ENCODE results near the gene CCDC7. TPM values are rescaled to one million over a fixed set of nuclear protein-coding genes. Genes with fewer than 3 reads are reported as not detected.
"Not testable (repeated sequence)": the region's sequence is repeated elsewhere in the genome, so short reads cannot be mapped to it uniquely, and the experiment has no call there.

Gene CCDC7
- total RNA-seq, 1 donor from 2014 or later: 20.8 TPM

DNA sequence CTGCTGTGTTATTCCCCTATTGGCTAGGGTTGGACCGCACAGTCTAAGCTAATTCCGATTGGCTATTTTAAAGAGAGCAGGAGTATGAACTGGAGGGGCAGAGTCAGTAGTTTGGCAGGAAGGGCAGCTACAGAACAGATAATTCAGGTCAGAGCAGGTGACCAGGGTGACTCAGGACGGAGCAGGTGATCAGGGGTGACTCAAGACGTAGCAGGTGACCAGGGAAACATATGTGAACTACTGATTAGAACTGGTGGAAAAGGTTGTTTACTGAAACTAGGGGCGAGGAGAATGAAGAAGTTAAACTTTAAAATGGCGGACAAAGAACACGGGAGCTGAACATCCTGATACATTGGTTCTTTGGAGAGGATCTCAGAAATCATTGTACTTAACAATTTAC lies 102.3 kb downstream of the CCDC7 start:
- no peak for DNase-seq (ENCODE audit: low spot score)

DNA sequence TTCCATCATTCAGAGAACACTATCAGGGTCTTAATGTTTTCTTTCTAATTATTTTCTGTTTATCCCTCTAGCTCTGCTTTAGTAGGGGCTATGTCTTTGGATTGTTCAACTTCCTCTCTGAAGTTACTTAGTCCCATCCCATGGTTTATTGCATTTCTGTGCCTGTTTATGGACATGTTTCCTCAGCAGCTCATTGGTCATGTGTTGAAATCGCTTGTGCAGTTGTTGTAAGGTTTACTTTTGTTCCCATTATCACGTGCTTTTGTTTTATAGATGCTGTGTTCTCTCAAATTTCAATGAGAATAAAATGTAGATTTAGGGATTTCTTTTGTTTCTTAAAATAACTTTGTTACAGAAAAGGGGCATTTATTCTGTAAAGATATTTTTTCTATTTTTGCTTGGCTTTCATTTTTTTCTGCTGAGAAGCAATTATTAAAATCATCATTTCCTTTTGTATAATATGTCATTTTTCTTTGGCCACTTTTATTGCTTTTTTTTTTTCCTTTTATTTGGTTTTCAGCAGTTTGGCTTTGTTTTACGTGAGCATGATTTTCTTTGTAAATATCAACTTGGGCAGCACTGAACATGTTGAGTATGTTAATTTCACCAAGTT lies 110.9 kb downstream of the CCDC7 start:
- DNase-seq (ENCODE audit: low spot score): no peak

DNA sequence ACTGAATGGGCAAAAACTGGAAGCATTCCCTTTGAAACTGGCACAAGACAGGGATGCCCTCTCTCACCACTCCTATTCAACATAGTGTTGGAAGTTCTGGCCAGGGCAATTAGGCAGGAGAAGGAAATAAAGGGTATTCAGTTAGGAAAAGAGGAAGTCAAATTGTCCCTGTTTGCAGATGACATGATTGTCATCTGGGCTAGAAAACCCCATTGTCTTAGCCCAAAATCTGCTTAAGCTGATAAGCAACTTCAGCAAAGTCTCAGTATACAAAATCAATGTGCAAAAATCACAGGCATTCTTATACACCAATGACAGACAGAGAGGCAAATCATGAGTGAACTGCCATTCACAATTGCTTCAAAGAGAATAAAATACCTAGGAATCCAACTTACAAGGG lies 116.8 kb downstream of the CCDC7 start:
- DNase-seq (ENCODE audit: low spot score): not testable (repeated sequence)

DNA sequence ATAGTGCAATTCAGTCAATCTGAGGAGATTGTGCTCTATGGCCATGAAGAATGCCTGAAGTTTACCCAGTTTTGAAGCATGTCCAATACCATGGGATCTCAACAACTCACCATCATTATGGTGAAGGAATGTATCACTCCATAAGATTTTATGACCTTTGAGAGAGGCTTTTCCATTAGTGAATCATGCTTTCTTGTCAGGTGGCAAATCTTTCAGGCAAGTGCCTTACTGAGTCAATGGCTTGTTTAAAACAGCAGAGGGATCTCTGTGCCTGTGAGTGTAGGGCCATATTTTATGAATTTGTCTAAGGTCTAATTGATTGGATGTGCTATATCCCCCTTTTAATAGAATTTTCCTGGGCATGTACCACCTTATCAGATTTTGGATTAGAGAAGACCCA lies 131.5 kb downstream of the CCDC7 start:
- DNase-seq (ENCODE audit: low spot score): no peak

DNA sequence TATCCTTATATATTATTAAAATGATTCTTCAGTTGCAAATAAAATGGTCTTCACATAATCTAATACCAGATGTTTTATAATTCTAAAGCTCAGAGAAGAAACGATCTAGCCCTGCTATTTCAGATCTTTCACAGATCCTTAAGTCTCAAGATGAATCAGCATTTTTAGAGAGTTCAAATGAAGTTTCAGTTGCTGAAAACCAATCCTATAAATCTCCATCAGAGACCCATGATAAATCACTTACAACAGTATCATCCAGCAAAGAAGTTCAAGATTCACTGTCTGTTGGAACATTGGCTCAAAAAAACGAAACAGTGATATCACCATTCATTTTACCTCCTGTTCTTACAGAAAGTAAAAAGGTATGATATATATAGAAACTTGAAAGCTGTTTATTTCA lies 137.0 kb downstream of the CCDC7 start:
- no peak for DNase-seq (ENCODE audit: low spot score)

DNA sequence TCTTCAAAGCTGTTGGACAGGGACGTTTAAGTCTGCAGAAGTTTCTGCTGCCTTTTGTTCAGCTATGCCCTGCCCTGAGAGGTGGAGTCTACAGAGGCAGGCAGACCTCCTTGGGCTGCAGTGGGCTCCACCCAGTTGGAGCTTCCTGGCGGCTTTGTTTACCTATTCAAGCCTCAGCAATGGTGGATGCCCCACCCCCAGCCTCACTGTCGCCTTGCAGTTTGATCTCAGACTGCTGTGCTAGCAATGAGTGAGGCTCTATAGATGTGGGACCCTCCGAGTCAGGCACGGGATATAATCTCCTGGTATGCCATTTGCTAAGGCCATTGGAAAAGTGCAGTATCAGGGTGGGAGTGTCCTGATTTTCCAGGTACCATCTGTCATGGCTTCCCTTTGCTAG lies 152.1 kb downstream of the CCDC7 start:
- DNase-seq (ENCODE audit: low spot score): not testable (repeated sequence)

DNA sequence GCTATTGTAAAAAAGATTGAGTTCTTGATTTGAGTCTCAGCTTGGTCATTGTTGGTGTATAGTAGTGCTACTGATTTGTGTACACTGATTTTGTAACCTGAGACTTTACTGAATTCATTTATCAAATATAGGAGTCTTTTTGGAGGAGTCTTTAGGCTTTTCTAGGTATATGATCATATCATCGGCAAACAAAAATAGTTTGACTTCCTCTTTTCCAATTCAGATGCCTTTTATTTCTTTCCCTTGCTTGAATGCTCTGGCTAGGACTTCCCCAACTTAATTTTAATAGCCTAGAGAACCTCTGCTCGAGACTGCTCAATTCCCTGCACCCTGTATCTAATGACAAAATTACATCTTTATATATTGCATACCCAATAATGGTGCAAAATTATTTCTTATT lies 154.4 kb downstream of the CCDC7 start:
- DNase-seq (ENCODE audit: low spot score): no peak

DNA sequence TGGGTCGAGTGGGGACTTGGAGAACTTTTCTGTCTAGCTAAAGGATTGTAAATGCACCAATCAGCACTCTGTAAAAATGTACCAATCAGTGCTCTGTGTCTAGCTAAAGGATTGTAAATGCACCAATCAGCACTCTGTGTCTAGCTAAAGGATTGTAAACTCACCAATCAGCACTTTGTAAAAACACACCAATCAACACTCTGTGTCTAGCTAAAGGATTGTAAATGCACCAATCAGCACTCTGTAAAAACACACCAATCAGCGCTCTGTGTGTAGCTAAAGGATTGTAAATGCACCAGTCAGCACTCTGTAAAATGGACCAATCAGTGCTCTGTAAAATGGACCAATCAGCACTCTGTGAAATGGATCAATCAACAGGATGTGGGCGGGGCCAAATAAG lies 155.6 kb downstream of the CCDC7 start:
- not testable (repeated sequence) for DNase-seq (ENCODE audit: low spot score)

DNA sequence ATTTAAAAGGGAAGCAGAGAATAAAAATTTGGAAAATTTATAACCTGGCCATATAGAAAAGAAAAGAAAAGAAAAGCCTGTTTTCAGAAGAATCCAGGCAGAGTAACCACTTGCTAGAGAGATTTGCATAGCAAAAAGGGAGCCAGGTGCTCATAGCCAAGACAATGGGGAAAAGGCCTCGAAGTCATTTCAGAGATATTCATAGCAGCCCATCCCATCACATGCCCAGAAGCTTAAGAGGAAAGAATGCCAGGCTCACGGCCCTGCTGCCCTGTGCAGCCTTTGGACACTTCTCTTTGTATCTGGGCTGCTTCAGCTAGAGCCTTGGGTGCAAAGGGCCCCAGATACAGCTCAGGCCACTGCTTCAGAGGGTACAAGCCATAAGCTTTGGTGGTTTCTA lies 159.8 kb downstream of the CCDC7 start:
- DNase-seq (ENCODE audit: low spot score): no peak

DNA sequence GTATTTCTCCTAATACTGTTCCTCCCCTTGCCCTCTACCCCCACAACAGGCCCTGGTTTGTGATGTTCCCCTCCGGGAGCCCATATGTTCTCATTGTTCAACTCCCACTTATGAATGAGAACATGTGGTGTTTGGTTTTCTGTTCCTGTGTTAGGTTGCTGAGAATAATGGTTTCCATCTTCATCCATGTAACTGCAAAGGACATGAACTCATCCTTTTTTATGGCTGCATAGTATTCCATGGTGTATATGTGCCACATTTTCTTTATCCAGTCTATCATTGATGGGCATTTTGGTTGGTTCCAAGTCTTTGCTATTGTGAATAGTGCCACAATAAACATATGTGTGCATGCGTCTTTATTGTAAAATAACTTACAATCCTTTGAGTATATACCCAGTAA lies 164.6 kb downstream of the CCDC7 start:
- not testable (repeated sequence) for DNase-seq (ENCODE audit: low spot score)

DNA sequence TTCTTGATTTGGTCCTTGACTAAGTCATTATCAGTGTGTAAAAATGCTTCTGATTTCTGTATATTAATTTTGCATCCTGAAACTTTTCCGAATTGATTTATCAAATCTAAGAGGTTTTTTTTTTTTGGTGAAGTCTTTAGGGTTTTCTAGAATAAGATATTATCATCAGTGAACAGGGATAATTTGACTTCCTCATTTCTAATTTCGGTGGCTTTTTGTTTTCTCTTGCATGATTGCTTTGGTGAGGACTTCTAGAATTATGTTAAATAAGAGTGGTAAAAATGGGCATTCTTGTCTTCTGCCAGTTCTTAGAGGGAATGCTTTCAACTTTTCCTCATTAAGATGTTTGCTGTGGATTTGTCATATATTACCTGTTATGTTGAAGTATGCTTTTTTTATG lies 170.5 kb downstream of the CCDC7 start:
- DNase-seq (ENCODE audit: low spot score): no peak

DNA sequence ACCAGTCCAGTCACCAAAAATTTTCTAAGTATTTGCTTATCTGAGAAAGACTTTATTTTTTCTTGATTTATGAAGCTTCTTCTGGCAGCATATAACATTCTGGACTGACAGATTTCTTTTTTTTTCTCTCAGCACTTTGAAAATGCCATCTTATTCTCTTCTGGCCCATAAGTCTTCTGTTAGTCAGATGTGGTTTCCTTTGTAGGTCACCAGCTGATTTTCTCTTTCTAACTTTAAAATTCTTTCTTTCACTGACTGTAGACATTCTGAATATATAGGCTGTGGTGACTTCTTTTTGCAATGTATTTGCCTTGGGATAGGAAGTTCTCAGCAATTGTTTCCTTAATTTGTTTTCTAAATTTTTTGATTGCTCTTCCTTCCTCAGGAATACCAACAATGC lies 172.5 kb downstream of the CCDC7 start:
- no peak for DNase-seq (ENCODE audit: low spot score)

DNA sequence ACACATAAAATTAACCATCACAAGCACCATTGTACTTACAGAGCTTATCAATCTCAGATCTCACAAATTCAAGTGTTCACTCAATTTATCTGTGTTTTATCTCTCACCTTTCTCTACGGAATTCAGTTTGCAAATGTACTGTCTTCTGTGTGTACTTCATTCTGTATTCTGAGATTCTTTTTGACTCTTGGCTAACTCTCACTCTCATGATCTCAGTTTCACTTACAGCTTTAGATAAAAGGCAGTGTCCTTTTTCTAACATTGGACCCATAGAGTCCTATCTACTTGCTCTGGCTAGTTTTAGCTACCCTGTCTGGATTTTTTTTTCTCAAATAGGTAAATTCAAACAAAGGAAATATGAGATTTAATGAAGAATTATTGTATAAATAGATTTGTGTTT lies 176.0 kb downstream of the CCDC7 start:
- no peak for DNase-seq (ENCODE audit: low spot score)

DNA sequence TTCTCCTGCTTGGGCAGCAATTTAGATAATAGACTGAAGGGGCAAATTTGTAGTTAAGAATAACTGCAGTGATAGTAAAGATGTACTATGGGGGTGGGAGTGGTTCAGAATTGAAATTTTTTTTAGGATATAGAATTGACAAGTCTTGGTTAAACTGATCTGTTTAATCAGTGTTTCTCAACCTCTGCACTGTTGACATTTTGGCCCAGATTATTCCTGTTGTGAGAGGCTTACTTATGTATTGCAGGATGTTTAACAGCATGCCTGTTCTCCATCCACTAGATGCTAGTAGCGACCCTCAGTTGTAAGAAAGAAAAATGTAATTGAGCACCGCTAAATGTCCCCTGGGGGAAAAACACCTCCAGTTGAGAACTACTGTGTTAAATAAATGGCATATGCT lies 176.5 kb downstream of the CCDC7 start:
- no peak for DNase-seq (ENCODE audit: low spot score)

DNA sequence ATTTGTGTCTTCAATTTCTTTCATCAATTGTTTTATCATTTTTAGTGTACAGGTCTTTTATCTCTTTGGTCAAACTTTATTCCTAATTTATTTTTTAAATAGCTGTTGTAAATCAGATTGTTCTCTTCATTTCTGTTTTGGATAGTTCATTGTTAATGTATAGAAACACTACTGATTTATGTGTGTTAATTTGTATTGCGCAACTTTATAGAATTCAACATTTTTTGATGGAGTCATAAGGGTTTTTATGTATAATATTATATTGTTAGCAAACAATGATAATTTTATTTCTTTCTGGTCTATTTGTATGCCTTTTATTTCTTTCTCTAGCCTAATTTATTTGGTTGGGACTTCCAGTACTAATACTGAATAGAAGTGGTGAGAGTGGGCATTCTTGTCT lies 181.2 kb downstream of the CCDC7 start:
- no peak for DNase-seq (ENCODE audit: low spot score)

DNA sequence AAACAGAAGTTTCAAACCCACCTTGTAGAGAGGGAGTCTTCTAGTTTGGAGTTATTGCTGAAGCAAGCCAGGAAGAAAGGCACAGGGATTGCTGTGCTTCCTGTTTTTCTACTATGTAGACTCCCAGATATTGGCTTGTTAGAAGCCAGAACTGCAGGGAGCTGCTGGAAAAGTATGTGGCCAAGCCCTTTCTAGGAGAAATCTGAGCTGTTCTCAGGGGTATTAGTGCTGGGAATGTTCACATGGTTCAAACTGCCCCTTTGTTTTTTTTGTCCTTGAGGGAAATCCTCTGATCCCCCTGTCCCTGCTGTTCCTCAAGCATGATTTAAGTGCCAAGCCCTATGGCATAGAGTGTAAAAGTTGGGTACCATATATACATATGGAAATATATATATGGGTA lies 184.0 kb downstream of the CCDC7 start:
- no peak for DNase-seq (ENCODE audit: low spot score)

DNA sequence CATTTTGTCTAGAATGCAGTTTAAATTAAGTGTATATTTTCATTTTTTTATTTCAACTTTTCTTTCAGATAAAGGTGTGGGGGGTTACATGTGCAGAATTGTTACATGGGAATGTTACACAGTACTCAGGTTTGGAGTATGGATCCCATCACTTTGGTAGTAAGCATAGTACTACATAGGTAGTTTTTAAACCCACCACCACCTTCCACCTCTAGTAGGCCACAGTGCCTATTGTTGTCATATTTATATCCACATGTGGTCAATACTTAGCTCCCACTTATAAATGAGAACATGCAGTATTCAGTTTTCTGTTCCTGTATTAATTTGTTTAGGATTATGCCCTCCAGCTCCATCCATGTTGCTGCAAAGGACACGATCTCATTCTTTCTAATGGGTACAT lies 200.6 kb downstream of the CCDC7 start:
- no peak for DNase-seq (ENCODE audit: low spot score)

DNA sequence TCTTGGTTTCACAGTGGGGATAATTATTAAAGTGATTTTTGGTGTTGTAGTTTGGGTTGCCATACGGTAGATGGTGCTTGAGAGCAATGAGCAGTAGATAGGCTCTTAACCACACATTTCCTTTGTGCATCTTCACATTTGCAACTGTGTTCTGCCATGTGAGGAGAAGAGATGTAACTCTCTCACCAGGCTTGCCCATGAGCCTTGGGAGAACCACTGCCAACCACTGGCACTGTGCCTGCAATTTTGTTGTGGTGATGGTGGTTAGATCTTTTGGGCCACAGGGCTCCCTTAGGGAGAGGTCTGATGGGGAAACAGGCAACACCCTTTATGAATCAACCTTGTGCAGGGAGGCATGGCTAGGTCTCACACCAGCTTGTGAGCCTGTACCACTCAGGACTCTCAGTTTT lies 204.3 kb downstream of the CCDC7 start:
- DNase-seq (ENCODE audit: low spot score): no peak

DNA sequence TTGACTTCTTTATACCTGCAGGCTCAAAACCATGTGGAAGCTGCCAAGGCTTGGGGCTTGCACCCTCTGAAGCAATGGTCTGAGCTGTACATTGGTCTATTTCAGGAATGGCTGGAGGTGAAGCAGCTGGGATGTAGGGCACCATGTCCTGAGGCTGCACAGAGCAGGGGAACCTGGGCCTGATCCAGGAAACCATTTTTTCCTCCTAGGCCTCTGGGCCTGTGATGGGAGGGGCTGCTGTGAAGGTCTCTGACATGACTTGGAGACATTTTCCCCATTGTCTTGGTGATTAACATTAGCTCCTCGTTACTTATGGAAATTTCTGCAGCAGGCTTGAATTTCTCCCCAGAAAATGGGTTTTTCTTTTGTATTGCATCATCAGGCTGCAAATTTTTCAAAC lies 211.5 kb downstream of the CCDC7 start:
- not testable (repeated sequence) for DNase-seq (ENCODE audit: low spot score)

DNA sequence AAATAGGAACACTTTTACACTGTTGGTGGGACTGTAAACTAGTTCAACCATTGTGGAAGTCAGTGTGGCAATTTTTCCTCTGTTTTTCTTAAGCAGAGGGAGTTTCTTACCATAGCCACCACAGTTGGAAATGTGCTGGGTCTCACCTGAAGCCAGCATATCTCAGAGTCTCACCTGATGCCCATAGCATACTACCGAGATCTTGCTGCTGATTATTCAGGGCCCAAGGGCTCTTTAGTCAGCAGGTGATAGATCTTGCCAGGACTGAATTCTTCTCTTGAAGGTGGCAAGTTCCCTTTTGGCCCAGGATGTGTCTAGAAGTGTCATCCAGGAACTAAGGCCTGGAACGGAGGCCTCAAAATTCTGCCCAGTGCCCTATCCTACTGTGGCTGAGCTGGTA lies 215.4 kb downstream of the CCDC7 start:
- no peak for DNase-seq (ENCODE audit: low spot score)

DNA sequence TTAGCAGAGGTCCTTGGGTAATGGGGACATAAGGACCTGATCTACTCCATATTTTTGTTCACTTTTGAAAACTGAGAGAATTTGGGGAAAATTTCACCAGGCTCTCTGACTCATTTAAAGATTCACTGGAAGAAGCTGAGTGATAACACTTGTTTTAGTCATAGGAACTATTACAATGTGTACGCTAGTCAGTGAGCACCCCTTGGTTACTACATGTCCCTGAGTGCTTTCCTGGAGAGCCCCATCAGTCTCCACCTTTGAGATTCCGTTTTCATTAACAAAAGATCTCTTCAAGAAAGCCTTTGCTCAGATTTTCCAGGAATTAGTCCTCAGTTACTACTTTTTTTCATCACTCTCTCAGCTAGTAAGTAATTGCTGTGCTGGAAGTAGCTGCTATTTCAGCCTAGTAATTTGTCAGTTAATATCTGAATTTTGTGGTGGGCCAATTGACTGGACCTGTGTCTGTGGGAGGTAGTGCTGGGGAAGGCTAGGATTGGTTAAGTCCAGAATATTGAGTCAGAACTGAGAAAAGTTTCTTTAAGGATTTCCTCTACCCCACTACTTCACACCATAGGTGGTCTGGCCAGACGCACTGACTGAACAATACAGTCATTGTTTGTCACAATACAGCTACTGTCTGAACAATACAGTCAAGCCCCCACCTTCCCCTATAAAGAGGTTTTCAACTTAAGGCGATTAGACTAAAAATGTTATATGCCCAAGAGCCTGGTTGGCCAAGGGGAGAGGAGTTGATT lies 235.0 kb downstream of the CCDC7 start:
- no peak for DNase-seq (ENCODE audit: low spot score)

DNA sequence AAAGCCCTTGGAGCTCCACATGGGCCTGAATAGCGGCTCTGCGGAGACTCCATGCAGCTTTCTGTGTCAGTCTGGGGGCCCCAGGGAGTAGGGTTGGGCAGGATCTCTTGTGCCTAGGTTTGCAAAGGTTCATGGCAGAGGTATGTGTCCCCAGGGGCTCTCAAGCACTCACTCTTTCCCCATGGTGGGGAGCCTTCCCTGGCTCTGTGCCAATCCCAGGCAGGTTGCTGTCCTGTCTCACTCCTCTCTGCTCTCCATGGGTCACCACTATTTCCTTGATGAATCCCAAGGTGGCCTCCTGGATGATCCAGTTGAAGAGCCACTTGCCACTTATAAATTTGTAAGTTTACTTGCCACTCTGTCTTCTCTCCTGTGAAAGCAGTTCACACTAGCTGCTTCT lies 238.4 kb downstream of the CCDC7 start:
- no peak for DNase-seq (ENCODE audit: low spot score)

DNA sequence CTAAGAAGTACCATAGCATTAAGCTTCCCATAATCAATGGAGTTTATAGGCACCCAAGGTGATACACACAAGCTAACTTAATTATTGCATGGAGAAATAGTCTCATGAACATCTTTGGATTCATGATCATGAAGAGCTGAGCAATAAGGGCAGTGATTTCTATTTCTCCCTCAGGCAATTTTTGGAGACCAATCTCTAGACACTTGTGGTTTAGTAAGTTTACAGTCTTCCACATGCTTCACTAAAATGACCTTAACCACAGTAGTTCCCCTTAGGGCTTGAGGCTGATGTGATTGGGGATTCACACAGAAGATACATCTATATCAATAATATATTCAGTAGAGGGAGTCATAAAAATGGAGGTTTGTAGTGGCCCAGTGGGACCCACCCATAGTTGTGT lies 241.2 kb downstream of the CCDC7 start:
- no peak for DNase-seq (ENCODE audit: low spot score)

Measured in mesenteric fat pad (tissue), 1 donor.